IPS-15b (cell line): ENCODE results near the gene UGT3A2.

Experiments used
- H3K27me3 ChIP-seq: one replicate; pipeline ENCODE4 v1.6.1; 2013; ENCODE audit warnings: low read length; ENCODE audit not compliant: control insufficient read depth, insufficient read depth
- H3K36me3 ChIP-seq: one replicate; pipeline ENCODE4 v1.6.1; 2013; ENCODE audit warnings: low read length; ENCODE audit not compliant: control insufficient read depth, insufficient read depth
- H3K4me1 ChIP-seq: one replicate; pipeline ENCODE4 v1.6.1; 2013; ENCODE audit warnings: mild to moderate bottlenecking, low read length; ENCODE audit not compliant: control insufficient read depth, insufficient read depth
- H3K4me3 ChIP-seq: one replicate; pipeline ENCODE4 v1.5.1; 2013; ENCODE audit warnings: low read depth, low read length
- H3K9ac ChIP-seq: one replicate; pipeline ENCODE4 v1.6.1; 2013; ENCODE audit warnings: low read depth, mild to moderate bottlenecking, low read length
- H3K9me3 ChIP-seq: one replicate; pipeline ENCODE4 v1.6.1; 2013; ENCODE audit warnings: mild to moderate bottlenecking, low read length; ENCODE audit not compliant: control insufficient read depth, insufficient read depth

The UGT3A2 gene

DNA sequence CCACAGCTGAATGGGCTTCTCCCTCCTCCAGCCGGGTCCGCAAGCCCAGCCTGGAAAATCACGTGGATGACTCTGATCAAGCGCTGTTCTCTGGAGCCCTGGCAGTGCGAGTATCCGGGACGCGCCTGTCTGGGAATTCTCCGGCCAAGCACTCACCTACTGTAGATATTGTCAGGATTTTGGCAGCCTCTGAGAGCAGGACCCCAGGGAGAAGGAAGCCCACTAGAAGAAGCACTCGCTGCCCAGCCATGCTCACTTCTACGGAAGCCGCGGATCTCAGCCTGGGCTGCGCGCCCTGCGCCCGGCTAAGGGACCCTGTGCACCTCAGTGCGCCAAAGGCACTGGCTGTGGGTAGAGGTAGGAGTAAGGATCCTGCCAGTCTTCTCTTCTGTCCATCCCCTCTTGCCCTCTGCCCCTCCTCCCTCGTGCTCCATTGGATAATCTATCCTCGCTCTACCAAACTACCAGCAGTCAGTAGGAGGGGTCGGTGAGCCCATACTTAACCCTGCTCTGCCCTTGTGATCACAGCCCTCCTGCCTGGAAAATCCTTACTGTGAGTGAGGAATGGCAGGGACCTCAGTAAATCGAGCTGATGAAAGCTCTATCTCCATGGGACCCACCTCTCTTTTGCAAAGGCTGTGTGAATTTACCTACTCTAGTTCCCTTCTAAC, at the start of gene UGT3A2:
UGT3A2 (minus strand) TSS at position 343 of the 671 bp plus-strand sequence; CDS start at position 250, 93 bp downstream.
- H3K4me1 ChIP-seq: peaks cover 4% of the 10 kb centered on the region
- peak within 1 kb of the TSS; percentile 70 for H3K9ac ChIP-seq
- H3K27me3 ChIP-seq: peaks cover 9% of the 10 kb centered on the region
- H3K36me3 ChIP-seq: no peaks in the 10 kb centered on the region
- peak within 1 kb of the TSS; percentile 78 for H3K4me3 ChIP-seq
- no peaks in the 10 kb centered on the region for H3K9me3 ChIP-seq

DNA sequence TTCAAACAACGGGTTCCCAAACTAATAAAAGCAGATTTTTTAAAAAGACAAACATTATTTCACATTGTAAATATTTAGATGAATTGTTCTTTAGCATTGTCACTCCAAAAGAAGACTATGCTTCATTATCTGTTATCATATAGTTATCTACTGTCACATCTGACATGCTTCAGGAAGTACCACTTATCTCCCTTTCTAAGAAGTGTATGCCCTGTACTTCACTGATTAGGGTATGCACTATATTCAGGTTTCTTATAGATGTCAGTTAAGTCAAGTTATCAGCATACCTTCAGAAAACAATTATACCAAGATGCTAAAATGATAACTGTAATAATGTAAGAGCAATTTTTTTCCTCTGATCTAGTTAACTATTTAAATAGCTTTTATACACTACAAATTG, 44.6 kb upstream of the UGT3A2 start:
- Histone ChIP-seq H3K9me3 (no peaks in the 10 kb centered on the region), H3K9ac (no peak overlapping the region), H3K27me3 (no peaks in the 10 kb centered on the region), H3K4me3 (no peak overlapping the region), H3K4me1 (peaks cover 4% of the 10 kb centered on the region), H3K36me3 (no peaks in the 10 kb centered on the region)

GRCh38 chr5:36108758-36109460, 42.2 kb upstream of the UGT3A2 start:
- H3K9ac ChIP-seq: no peak overlapping the region
- no peaks in the 10 kb centered on the region for H3K36me3 ChIP-seq
- no peak overlapping the region for H3K4me3 ChIP-seq
- H3K4me1 ChIP-seq: peaks cover 4% of the 10 kb centered on the region
- H3K9me3 ChIP-seq: no peaks in the 10 kb centered on the region
- no peaks in the 10 kb centered on the region for H3K27me3 ChIP-seq

- Histone ChIP-seq H3K4me3 (no peak overlapping the region), H3K27me3 (no peaks in the 10 kb centered on the region), H3K4me1 (peaks cover 5% of the 10 kb centered on the region), H3K9me3 (no peaks in the 10 kb centered on the region), H3K36me3 (no peaks in the 10 kb centered on the region), H3K9ac (no peak overlapping the region)
Observed at GRCh38 chr5:36105819-36106218, 39.1 kb upstream of the UGT3A2 start.

DNA sequence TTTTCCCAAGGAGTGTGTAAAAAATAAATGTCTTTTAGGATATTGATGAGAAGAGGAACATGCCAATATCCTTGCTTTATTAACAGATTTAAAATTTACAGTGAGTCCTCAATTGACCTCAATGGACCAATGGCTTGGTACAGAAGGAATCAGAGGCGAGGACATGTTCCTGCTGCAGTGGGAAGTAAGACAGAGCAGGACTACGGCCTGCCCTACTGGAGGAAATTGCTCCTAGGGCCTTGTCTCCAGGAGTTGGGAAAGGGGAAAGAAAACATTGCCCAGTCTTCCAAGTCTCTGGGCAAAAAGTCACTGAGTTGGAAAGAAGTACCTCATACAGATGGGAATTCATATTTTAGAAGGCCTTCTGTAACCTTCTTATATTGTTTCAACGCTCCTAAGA, 33.1 kb upstream of the UGT3A2 start:
- Histone ChIP-seq H3K4me1 (peaks cover 14% of the 10 kb centered on the region), H3K9ac (no peak overlapping the region), H3K27me3 (no peaks in the 10 kb centered on the region), H3K4me3 (no peak overlapping the region), H3K9me3 (no peaks in the 10 kb centered on the region), H3K36me3 (no peaks in the 10 kb centered on the region)

DNA sequence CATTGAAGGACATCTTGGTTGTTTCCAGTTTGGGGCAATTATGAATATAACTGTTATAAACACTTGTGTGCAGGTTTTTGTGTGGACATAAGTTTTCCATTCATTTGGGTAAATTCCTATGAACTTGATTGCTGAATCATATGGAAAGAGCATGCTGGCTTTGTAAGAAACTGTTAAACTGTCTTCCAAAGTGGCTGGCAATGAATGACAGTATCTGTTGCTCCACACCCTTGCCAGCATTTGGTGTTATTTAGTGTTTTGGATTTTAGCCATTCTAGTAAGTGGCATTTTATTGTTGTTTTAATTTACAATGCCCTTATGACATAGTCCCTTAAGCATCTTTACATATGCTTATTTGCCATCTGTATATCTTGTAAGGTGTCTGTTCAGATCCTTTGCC, 29.8 kb upstream of the UGT3A2 start:
- Histone ChIP-seq H3K9ac (no peak overlapping the region), H3K36me3 (no peaks in the 10 kb centered on the region), H3K4me1 (peaks cover 9% of the 10 kb centered on the region), H3K9me3 (no peaks in the 10 kb centered on the region), H3K4me3 (no peak overlapping the region), H3K27me3 (no peaks in the 10 kb centered on the region)

GRCh38 chr5:36089989-36090388, 23.3 kb upstream of the UGT3A2 start:
- H3K36me3 ChIP-seq: no peaks in the 10 kb centered on the region
- H3K4me1 ChIP-seq: no peaks in the 10 kb centered on the region
- no peaks in the 10 kb centered on the region for H3K9me3 ChIP-seq
- H3K4me3 ChIP-seq: no peak overlapping the region
- H3K9ac ChIP-seq: no peak overlapping the region
- H3K27me3 ChIP-seq: no peaks in the 10 kb centered on the region

DNA sequence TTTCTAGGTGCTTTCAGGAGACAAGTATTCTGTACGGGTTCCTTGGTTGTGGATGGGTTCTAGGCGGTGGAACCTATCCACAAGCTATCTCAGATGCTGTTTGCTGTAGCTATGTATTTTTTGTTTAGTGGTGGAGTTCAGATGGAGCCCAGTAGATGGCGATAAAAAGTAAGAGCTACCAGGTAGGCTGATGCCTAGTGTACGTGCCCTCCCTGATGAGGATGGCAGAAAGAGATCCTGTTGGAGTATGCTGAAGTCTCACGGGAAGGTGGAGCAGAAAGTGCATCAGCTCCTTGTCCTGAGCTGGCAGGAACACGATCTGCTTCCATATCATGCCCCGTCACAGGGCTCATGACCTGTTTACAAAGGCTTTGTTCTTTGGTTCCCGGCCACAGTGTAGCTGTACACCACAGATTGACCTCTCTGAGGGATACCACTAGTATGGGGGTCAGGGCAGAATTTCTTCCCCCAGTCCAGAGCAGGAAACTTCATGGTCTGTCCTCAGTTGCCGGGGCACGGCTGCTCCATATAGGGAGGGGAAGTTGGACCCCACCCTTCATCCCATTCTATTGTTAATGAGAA, 12.6 kb upstream of the UGT3A2 start:
- peaks cover 10% of the 10 kb centered on the region for H3K4me1 ChIP-seq
- H3K36me3 ChIP-seq: no peaks in the 10 kb centered on the region
- H3K4me3 ChIP-seq: peak overlapping the region; percentile 46
- H3K9me3 ChIP-seq: no peaks in the 10 kb centered on the region
- peak overlapping the region; percentile 0 for H3K9ac ChIP-seq
- H3K27me3 ChIP-seq: no peaks in the 10 kb centered on the region

GRCh38 chr5:36078430-36078829, 11.7 kb upstream of the UGT3A2 start:
- H3K4me1 ChIP-seq: peaks cover 10% of the 10 kb centered on the region
- no peak overlapping the region for H3K9ac ChIP-seq
- no peaks in the 10 kb centered on the region for H3K9me3 ChIP-seq
- no peaks in the 10 kb centered on the region for H3K36me3 ChIP-seq
- H3K27me3 ChIP-seq: no peaks in the 10 kb centered on the region
- no peak overlapping the region for H3K4me3 ChIP-seq

GRCh38 chr5:36073595-36074216, 7.0 kb upstream of the UGT3A2 start:
- peaks cover 2% of the 10 kb centered on the region for H3K4me1 ChIP-seq
- H3K4me3 ChIP-seq: no peak overlapping the region
- no peaks in the 10 kb centered on the region for H3K27me3 ChIP-seq
- H3K9me3 ChIP-seq: no peaks in the 10 kb centered on the region
- no peak overlapping the region for H3K9ac ChIP-seq
- H3K36me3 ChIP-seq: no peaks in the 10 kb centered on the region

DNA sequence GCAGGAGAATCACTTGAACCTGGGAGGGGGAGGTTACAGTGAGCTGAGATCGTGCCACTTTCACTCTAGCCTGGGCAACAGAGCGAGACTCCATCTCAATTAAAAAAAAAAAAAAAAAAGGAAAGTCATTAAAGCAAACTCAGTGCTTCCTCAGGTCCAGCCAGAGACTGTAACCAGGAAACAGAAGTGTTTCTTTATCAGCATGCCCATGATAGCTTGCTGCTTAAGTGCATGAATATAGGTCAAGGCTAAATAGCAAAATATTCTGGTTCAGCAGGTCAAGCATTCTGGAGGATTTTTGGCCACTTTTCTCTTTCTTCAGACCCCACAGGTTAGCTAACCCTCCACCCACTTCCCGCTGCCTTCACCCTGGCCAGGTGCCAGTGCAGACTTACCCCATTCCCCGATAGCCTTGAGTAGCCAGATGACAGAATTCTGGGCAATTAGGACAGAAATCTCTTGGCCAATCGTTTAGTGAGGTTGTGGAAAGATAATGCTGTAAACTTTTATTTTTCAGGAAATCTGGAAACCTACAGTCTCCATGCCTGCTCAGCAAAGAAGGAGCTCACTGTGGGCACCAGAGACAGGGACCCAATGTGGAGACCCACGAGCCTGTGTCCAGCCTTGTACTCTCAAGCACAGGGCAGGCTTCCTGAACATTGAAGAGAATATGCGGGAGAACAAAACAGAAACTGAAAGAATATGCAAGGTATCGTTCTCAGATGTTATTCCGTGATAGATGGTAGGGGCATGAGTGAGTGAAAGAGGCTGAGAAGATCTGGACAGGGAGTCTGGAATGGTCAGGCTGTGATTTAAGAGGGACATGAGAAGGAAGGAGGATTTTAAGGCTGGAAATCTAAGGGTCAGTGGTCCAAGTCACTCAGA, 4.2 kb upstream of the UGT3A2 start:
- Histone ChIP-seq H3K9ac (no peak overlapping the region), H3K4me1 (peaks cover 6% of the 10 kb centered on the region), H3K36me3 (no peaks in the 10 kb centered on the region), H3K27me3 (no peaks in the 10 kb centered on the region), H3K9me3 (no peaks in the 10 kb centered on the region), H3K4me3 (no peak overlapping the region)
